Upper lobe of left lung (tissue), 6 donors: ENCODE data around the gene GIGYF1. TPM values are rescaled to one million over a fixed set of nuclear protein-coding genes. Genes with fewer than 3 reads are reported as not detected.

Experiments
- ATAC-seq, 2 donors: fragments of 200-7000 bp; cut with Tn5 transposase; one replicate each; pipeline ENCODE4 v1.9.1; 2022; ENCODE audit warnings: mild to moderate bottlenecking in 2 of 2, moderate library complexity in 2 of 2; ENCODE audit not compliant: low FRiP score in 2 of 2
- DNase-seq, 2 donors: peaks; one replicate each; pipeline ENCODE4 v3.0.0-alpha.2; 2019 to 2020
- H3K27ac ChIP-seq, 4 donors: fragments of 200-600 bp; sonication (generic); one replicate each; pipeline ENCODE4 v1.5.1; 2016 to 2019
- H3K27me3 ChIP-seq, 4 donors: fragments of 200-600 bp; sonication (generic); one replicate each; pipeline ENCODE4 v1.5.1; 2017 to 2019
- H3K36me3 ChIP-seq, 4 donors: fragments of 200-600 bp; sonication (generic); one replicate each; pipeline ENCODE4 v1.5.1; 2016 to 2019
- H3K4me1 ChIP-seq, 4 donors: fragments of 200-600 bp; sonication (generic); one replicate each; pipeline ENCODE4 v1.5.1; 2018 to 2019
- H3K4me3 ChIP-seq, 4 donors: fragments of 200-600 bp; sonication (generic); one replicate each; pipeline ENCODE4 v1.5.1; 2017 to 2019; ENCODE audit warnings: mild to moderate bottlenecking in 2 of 4, moderate library complexity in 1 of 4
- H3K9me3 ChIP-seq, 4 donors: fragments of 200-600 bp; sonication (generic); one replicate each; pipeline ENCODE4 v1.5.1; 2018 to 2019
- EP300 ChIP-seq, 4 donors: sonication (generic); formaldehyde crosslinking; IDR thresholded peaks; one replicate each; pipeline ENCODE4 v1.5.1; 2017; ENCODE audit warnings: antibody characterized with exemption in 4 of 4, control low read depth in 2 of 4
- POLR2A ChIP-seq, 4 donors: fragments of 450-650 bp; IDR thresholded peaks; one replicate each; pipeline ENCODE4 v1.5.1; 2016 to 2017; ENCODE audit warnings: antibody characterized with exemption in 4 of 4, mild to moderate bottlenecking in 2 of 4
- POLR2AphosphoS5 ChIP-seq, 2 donors: sonication (generic); formaldehyde crosslinking; IDR thresholded peaks; one replicate each; pipeline ENCODE4 v1.5.1; 2017; ENCODE audit warnings: antibody characterized with exemption in 2 of 2
- WGBS, 2 donors: methylation state at CpG; one replicate each; pipeline ENCODE4 v1.1.5; 2017 to 2018; 5-methylcytosine and 5-hydroxymethylcytosine counted together
- total RNA-seq, 6 donors: library from RNA; depleted of rRNA in 4 of 6; stranded (reverse); fragments of >200 nt in 4 of 6; gene quantifications; one replicate each; pipeline versions ENCODE4 v1.1.0 to v1.2.1, GENCODE V29; 2016 to 2021
- TF ChIP-seq, protein P1 (sequence below), 6 experiments: fragments of 450-650 bp in 4 of 6; fragments of 200-600 bp in 2 of 6; sonication (generic) in 2 of 6; IDR thresholded peaks; one replicate each; pipeline ENCODE4 v1.5.1; 2016 to 2019; ENCODE audit warnings: antibody characterized with exemption in 6 of 6
- donor health status: DM: no; HTN: no; CAD: no; lungs with moderate emphysema.
- donor health status: DM: no; HTN: yes; CAD: no; lungs with severe emphysema.

GIGYF1 gene
- total RNA-seq, 6 donors from 2014 or later = 18.7 to 151 (median 52.9) TPM

DNA sequence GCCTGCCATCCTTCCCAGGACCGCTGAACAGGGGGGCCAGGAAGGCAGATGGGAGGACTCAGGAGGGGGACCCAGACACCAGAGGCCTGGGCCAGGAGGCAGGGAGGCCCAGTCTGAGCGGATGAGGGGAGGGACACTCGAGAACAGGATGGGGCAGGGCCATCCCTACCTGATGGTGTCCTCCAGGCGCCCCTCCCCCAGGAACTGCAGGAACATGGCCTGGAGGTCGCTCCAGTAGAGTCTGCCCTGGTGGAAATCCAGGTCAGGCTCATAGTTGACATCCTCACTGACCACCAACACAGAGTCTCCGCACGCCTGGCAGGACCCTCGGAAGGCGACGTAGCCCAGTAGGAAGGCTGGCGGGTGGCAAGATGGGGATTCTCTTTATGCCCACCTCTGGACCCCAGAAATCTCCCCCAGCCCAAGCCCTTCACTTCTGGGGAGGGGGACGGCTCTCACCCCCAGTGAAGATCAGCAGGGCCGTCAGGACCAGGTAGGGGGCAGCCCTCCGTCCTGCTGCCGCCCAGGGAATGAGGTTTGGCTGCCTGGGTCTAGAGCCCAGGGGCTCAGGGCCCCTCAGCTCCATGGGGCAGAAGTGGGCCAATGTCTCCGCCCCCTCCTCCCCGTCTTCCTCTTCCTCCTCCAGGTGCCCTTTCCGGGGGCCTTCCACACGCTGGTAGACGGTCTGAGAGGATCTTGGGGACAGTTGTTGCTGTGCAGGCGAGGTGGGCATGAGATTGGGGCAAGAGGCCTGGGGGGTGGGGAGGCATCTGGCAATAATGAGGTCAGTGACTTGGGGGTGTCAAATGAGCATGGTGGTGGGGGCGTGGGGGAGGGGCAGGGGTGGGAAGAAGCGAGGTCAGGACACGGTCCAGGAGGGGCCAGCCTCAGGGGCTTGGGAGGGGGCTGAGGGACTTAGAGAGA is 53.3 kb downstream of the GIGYF1 start:
- Histone ChIP-seq H3K36me3 (no peaks in the 10 kb centered on the region), H3K27ac (no peak overlapping the region), H3K27me3 (peaks cover 0 to 6% (median 0%) of the 10 kb centered on the region in 4 donors), H3K4me3 (no peak overlapping the region), H3K9me3 (no peaks in the 10 kb centered on the region), H3K4me1 (no peaks in the 10 kb centered on the region)
- no peak for DNase-seq
- 55 to 67% methylated on average over 16 to 24 of the region's 24 CpGs for WGBS, 2 donors
- TF ChIP-seq, protein P1, sequence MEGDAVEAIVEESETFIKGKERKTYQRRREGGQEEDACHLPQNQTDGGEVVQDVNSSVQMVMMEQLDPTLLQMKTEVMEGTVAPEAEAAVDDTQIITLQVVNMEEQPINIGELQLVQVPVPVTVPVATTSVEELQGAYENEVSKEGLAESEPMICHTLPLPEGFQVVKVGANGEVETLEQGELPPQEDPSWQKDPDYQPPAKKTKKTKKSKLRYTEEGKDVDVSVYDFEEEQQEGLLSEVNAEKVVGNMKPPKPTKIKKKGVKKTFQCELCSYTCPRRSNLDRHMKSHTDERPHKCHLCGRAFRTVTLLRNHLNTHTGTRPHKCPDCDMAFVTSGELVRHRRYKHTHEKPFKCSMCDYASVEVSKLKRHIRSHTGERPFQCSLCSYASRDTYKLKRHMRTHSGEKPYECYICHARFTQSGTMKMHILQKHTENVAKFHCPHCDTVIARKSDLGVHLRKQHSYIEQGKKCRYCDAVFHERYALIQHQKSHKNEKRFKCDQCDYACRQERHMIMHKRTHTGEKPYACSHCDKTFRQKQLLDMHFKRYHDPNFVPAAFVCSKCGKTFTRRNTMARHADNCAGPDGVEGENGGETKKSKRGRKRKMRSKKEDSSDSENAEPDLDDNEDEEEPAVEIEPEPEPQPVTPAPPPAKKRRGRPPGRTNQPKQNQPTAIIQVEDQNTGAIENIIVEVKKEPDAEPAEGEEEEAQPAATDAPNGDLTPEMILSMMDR (IDR thresholded peaks at IDR 0.05) = no peak
- TF ChIP-seq EP300 (IDR thresholded peaks at IDR 0.05) = no peak
- no peak for TF ChIP-seq POLR2A (IDR thresholded peaks at IDR 0.05)
- TF ChIP-seq POLR2AphosphoS5 (IDR thresholded peaks at IDR 0.05) = no peak
- ATAC-seq = peak in 1 of 2 donors; percentile 40

DNA sequence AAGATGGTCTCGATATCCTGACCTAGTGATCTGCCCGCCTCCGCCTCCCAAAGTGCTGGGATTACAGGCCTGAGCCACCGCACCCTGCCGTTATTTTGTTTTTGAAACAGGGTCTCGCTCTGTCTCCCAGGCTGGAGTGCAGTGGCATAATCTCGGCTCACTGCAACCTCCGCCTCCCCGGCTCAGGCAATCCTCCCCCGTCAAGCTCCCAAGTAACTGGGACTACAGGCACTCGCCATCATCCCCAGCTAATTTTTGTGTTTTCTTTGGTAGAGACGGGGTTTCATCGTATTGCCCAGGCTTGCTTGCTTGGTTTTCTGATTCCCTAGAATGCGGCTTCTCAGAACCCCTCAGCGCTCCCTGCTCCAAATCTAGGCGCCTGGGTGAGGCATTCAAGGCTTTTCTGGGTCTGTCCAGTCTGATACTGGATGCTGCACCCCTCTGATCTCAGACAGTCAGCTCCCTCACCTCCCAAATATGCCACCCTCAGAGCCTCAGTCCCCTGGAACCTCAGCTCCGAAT is 54.0 kb downstream of the GIGYF1 start:
- no peaks in the 10 kb centered on the region for H3K36me3 ChIP-seq
- H3K27ac ChIP-seq = no peak overlapping the region
- 84 to 87% methylated on average over 17 of the region's 17 CpGs for WGBS, 2 donors
- H3K4me1 ChIP-seq = no peaks in the 10 kb centered on the region
- TF ChIP-seq EP300 (IDR thresholded peaks at IDR 0.05) (no peak), POLR2AphosphoS5 (IDR thresholded peaks at IDR 0.05) (no peak), POLR2A (IDR thresholded peaks at IDR 0.05) (no peak)
- TF ChIP-seq, protein P1 (IDR thresholded peaks at IDR 0.05) = no peak
- H3K4me3 ChIP-seq = no peak overlapping the region
- ATAC-seq = no peak
- H3K9me3 ChIP-seq = no peaks in the 10 kb centered on the region
- peaks cover 0 to 6% (median 0%) of the 10 kb centered on the region in 4 donors for H3K27me3 ChIP-seq
- no peak for DNase-seq

DNA sequence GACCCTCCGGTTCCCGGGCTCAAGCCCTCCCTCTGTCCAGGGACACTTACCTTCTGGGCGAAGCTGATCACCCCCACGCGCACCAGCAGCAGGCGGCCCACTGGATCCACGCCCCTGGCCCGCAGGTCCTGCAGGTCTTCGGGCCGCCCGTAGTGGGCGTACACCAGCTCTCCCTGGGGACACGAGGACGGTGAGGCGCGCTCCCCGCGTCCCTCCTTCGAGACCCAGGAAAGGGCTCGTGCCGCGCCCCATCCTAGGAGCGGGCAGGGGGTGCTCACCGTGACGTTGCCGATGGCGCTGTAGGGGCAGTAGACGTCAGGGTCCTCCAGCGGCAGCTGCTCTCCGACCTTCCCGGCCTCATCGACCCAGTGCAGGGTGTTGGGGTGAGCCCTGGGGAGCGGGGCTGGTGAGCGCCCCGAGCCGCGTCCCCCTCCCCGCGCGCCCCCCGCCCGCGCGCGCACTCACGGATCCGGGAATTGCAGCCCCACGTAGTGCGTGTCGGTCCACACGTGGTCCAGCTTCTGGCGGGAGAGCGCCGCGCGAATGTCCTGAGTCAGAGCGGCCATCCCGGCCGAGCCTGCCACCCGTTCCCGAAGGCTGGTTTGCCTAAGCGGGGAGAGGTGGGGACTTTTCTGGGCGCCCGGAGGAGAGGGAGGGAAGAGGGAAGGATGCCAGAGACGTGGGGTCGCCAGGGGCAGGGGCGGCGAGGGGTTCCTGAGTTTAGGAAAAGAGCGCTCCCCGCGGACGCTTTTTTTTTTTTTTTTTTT is 60.9 kb downstream of the GIGYF1 start:
- H3K36me3 ChIP-seq = no peaks in the 10 kb centered on the region
- H3K27me3 ChIP-seq = peaks cover 0 to 9% (median 1%) of the 10 kb centered on the region in 4 donors
- H3K4me1 ChIP-seq = peaks cover 7 to 14% (median 9%) of the 10 kb centered on the region in 4 donors
- WGBS, 2 donors = 4 to 8% methylated on average over 16 to 45 of the region's 72 CpGs
- H3K4me3 ChIP-seq = peak overlapping the region; percentile 20 to 56 (median 50)
- ATAC-seq = peak; percentile 61 to 78
- peak; percentile 56 to 88 for DNase-seq
- TF ChIP-seq EP300 (IDR thresholded peaks at IDR 0.05) (no peak), POLR2AphosphoS5 (IDR thresholded peaks at IDR 0.05) (no peak), POLR2A (IDR thresholded peaks at IDR 0.05) (no peak)
- TF ChIP-seq, protein P1 (IDR thresholded peaks at IDR 0.05) = peak in 5 of 6 experiments; percentile 35 to 56 (median 54)
- H3K9me3 ChIP-seq = no peaks in the 10 kb centered on the region
- no peak overlapping the region for H3K27ac ChIP-seq

DNA sequence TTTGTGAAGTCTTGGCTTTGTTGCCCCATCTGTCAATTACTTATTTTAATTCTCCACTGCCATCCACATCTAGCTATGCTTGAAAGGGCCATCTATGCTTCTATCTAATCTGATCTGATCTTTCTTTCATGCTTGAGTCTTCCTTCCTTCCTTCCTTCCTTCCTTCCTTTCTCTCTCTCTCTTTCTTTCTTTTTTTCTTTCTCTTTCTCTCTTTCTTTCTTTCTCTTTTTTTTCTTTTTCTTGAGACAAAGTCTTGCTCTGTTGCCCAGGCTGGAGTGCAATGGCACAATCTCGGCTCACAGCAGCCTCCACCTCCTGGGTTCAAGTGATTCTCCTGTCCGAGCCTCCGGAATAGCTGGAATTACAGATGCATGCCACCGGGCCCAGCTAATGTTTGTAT is 64.0 kb downstream of the GIGYF1 start:
- Histone ChIP-seq H3K36me3 (no peaks in the 10 kb centered on the region), H3K27me3 (peaks cover 0 to 9% (median 1%) of the 10 kb centered on the region in 4 donors), H3K4me3 (no peak overlapping the region), H3K4me1 (peaks cover 15 to 27% (median 19%) of the 10 kb centered on the region in 4 donors), H3K9me3 (no peaks in the 10 kb centered on the region), H3K27ac (no peak overlapping the region)
- no peak for ATAC-seq
- TF ChIP-seq, protein P1 (IDR thresholded peaks at IDR 0.05) = no peak
- TF ChIP-seq EP300 (IDR thresholded peaks at IDR 0.05) = no peak
- no peak for DNase-seq
- 87 to 90% methylated on average over 4 of the region's 4 CpGs for WGBS, 2 donors

Other genes starting within 250 kb of the GIGYF1 start
- gene SPACDR, start 230.0 kb downstream of the GIGYF1 start, total RNA-seq = 1 to 10 TPM in 2 of 6 donors, under 1 TPM in 2, not detected in 2; 0.59 to 2.1 (median 1.3) TPM
- 10 to 100 TPM; 25.7 to 91.2 (median 69.0) TPM for gene TSC22D4, start 215.0 kb downstream of the GIGYF1 start, total RNA-seq
- gene NYAP1, start 210.3 kb downstream of the GIGYF1 start, total RNA-seq = 1 to 10 TPM in 2 of 6 donors, under 1 TPM in 3, not detected in 1; 0.15 to 1.4 (median 0.89) TPM
- 10 to 100 TPM; 14.3 to 33.1 (median 20.4) TPM for gene AGFG2, start 155.0 kb downstream of the GIGYF1 start, total RNA-seq
- gene SAP25, start 120.3 kb downstream of the GIGYF1 start, total RNA-seq = 10 to 100 TPM in 3 of 6 donors, 1 to 10 TPM in 3; 1.2 to 18.9 (median 12.7) TPM
- gene LRCH4, start 108.1 kb downstream of the GIGYF1 start, total RNA-seq = 100 to 1,000 TPM in 5 of 6 donors, 10 to 100 TPM in 1; 88.5 to 493 (median 121) TPM
- gene FBXO24, start 107.9 kb downstream of the GIGYF1 start, total RNA-seq = 1 to 10 TPM in 1 of 6 donors, under 1 TPM in 2, not detected in 3; 0.63 to 4.2 (median 0.77) TPM
- gene PCOLCE, start 91.9 kb downstream of the GIGYF1 start, total RNA-seq = 100 to 1,000 TPM in 2 of 6 donors, 10 to 100 TPM in 4; 15.2 to 115 (median 47.3) TPM
- 10 to 100 TPM in 5 of 6 donors, 1 to 10 TPM in 1; 9.9 to 25.8 (median 16.0) TPM for gene MOSPD3, start 81.7 kb downstream of the GIGYF1 start, total RNA-seq
- 1 to 10 TPM in 1 of 6 donors, under 1 TPM in 4, not detected in 1; 0.20 to 2.1 (median 0.89) TPM for gene TFR2, start 52.7 kb downstream of the GIGYF1 start, total RNA-seq
- gene ACTL6B, start 37.8 kb downstream of the GIGYF1 start, total RNA-seq = not detected
- gene GNB2, start 20.5 kb downstream of the GIGYF1 start, total RNA-seq = 100 to 1,000 TPM; 153 to 291 (median 278) TPM
- gene POP7, start 11.9 kb upstream of the GIGYF1 start, total RNA-seq = 10 to 100 TPM in 5 of 6 donors, 1 to 10 TPM in 1; 9.4 to 32.5 (median 22.2) TPM
- gene EPO, start 26.2 kb upstream of the GIGYF1 start, total RNA-seq = under 1 TPM in 1 of 6 donors, not detected in 5; 0.20 TPM
- gene ZAN, start 39.3 kb upstream of the GIGYF1 start, total RNA-seq = not detected
- 10 to 100 TPM; 36.7 to 96.5 (median 56.6) TPM for gene EPHB4, start 133.3 kb upstream of the GIGYF1 start, total RNA-seq
- gene SLC12A9, start 158.5 kb upstream of the GIGYF1 start, total RNA-seq = 10 to 100 TPM; 14.5 to 50.1 (median 43.9) TPM
- 10 to 100 TPM; 17.8 to 74.3 (median 67.3) TPM for gene TRIP6, start 173.1 kb upstream of the GIGYF1 start, total RNA-seq
- 100 to 1,000 TPM in 4 of 6 donors, 10 to 100 TPM in 2; 57.9 to 324 (median 111) TPM for gene SRRT, start 180.9 kb upstream of the GIGYF1 start, total RNA-seq
- 1 to 10 TPM in 4 of 6 donors, under 1 TPM in 1, not detected in 1; 0.55 to 8.5 (median 4.8) TPM for gene UFSP1, start 195.5 kb upstream of the GIGYF1 start, total RNA-seq
- gene ACHE, start 201.6 kb upstream of the GIGYF1 start, total RNA-seq = 1 to 10 TPM in 5 of 6 donors, not detected in 1; 1.3 to 2.9 (median 2.2) TPM